Neural progenitor cell (in vitro differentiated cells): ENCODE measurements around the gene LIN54. TPM values are rescaled to one million over a fixed set of nuclear protein-coding genes. Genes with fewer than 3 reads are reported as not detected.

Experiments
- DNase-seq: peaks from one replicate; pipeline ENCODE4 v3.0.0-alpha.2; 2016; ENCODE audit warnings: low spot score
- H2AFZ ChIP-seq: fragments of 200-600 bp; sonication (generic); replicated peaks from 2 replicates; pipeline ENCODE4 v1.6.1; 2016; ENCODE audit warnings: antibody characterized with exemption
- H3F3A ChIP-seq: fragments of 200-600 bp; sonication (generic); 2 replicates; pipeline ENCODE4 v1.6.1; 2016; ENCODE audit warnings: antibody characterized with exemption, low read depth
- H3K27ac ChIP-seq: fragments of 200-600 bp; sonication (generic); 2 replicates; pipeline ENCODE4 v1.5.1; 2016; ENCODE audit warnings: mild to moderate bottlenecking
- H3K27me3 ChIP-seq: fragments of 200-600 bp; sonication (generic); 2 replicates; pipeline ENCODE4 v1.6.1; 2016; ENCODE audit warnings: mild to moderate bottlenecking, moderate library complexity
- H3K36me3 ChIP-seq: fragments of 200-600 bp; sonication (generic); 2 replicates; pipeline ENCODE4 v1.5.1; 2016
- H3K4me1 ChIP-seq: fragments of 200-600 bp; sonication (generic); 2 replicates; pipeline ENCODE4 v1.6.1; 2016; ENCODE audit warnings: mixed run types
- H3K4me2 ChIP-seq: fragments of 200-600 bp; sonication (generic); 2 replicates; pipeline ENCODE4 v1.6.1; 2016
- H3K4me3 ChIP-seq: fragments of 200-600 bp; sonication (generic); 2 replicates; pipeline ENCODE4 v1.5.1; 2016
- H3K79me2 ChIP-seq: fragments of 200-600 bp; sonication (generic); 2 replicates; pipeline ENCODE4 v1.6.1; 2016; ENCODE audit warnings: low read depth
- H3K9ac ChIP-seq: fragments of 200-600 bp; sonication (generic); 2 replicates; pipeline ENCODE4 v1.6.1; 2016
- H3K9me3 ChIP-seq: fragments of 200-600 bp; sonication (generic); 2 replicates; pipeline ENCODE4 v1.5.1; 2016; ENCODE audit warnings: low read depth
- H4K20me1 ChIP-seq: fragments of 200-600 bp; sonication (generic); 2 replicates; pipeline ENCODE4 v1.6.1; 2016; ENCODE audit warnings: low read depth
- H3K27ac Mint-ChIP-seq: 3 replicates; pipeline ENCODE4 v1.8.0; 2021; ENCODE audit warnings: mixed read lengths
- H3K27me3 Mint-ChIP-seq: 2 replicates; pipeline ENCODE4 v1.8.0; 2022; ENCODE audit warnings: low read depth, mild to moderate bottlenecking, inconsistent platforms, moderate library complexity, mixed read lengths; ENCODE audit not compliant: insufficient read depth
- H3K36me3 Mint-ChIP-seq: 3 replicates; pipeline ENCODE4 v1.8.0; 2021; ENCODE audit warnings: mixed read lengths
- H3K4me1 Mint-ChIP-seq: 3 replicates; pipeline ENCODE4 v1.8.0; 2021; ENCODE audit warnings: mixed read lengths
- H3K4me3 Mint-ChIP-seq: 3 replicates; pipeline ENCODE4 v1.8.0; 2021; ENCODE audit warnings: mild to moderate bottlenecking, moderate library complexity, mixed read lengths
- H3K9me3 Mint-ChIP-seq: 3 replicates; pipeline ENCODE4 v1.8.0; 2020; ENCODE audit warnings: mixed read lengths
- CTCF ChIP-seq: fragments of 200-600 bp; sonication (generic); IDR thresholded peaks from 2 replicates; pipeline ENCODE4 v1.5.1; 2017; ENCODE audit warnings: antibody characterized with exemption, mild to moderate bottlenecking
- EZH2 ChIP-seq: fragments of 200-600 bp; sonication (generic); IDR thresholded peaks from 2 replicates; pipeline ENCODE4 v1.6.1; 2017; ENCODE audit warnings: antibody characterized with exemption, mild to moderate bottlenecking, moderate library complexity
- EZH2phosphoT487 ChIP-seq: fragments of 200-600 bp; sonication (generic); IDR thresholded peaks from 2 replicates; pipeline ENCODE4 v1.6.1; 2017; ENCODE audit warnings: antibody characterized with exemption
- total RNA-seq: library from RNA; depleted of rRNA; stranded (reverse); fragments of >200 nt; gene quantifications from 2 replicates; pipeline ENCODE4 v1.2.3, GENCODE V29; 2015; ENCODE audit warnings: low replicate concordance

LIN54 gene
- total RNA-seq, 1 donor from 2014 or later = 27.4 TPM

DNA sequence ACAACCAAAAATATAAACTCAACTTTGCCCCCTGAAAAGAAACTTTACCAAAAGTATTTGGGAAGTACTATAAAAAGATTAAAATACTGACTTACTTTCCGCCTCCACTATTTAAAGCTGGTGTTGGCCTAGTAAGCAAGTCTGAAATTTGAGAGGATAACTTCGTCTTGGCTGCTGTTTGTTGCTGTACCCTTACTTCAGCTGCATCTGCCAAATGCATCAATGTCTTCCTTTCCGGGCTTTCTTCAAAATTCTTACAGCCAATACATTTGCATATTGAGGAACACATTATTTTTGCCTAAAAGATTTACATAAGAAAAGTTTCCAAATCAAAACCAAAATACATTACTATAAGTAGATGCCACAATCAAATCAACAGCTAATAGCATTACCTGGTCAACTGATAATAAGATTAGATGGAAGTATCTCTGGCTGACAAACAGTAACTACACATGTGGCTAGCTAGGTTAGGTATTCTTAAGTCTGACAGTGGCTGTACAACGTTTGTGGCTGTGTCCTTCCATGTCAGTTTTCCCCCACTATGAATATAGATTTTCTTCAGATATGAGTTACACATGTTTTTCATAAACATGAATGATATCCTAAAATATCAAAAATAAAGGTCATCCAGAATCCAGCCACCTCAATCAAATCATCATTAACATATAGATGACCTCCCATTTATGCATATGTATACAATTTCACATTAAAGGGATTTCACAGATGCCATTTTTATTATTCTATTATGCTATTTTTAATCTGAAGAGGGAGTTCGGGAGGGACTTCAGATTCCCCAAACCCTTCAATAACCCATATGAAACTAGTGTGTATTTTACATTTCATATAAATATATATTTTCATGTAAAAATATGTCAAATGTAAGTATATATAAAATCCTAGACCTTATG, 79.5 kb downstream of the LIN54 start:
- no peaks in the 10 kb centered on the region for H3K79me2 ChIP-seq
- H3K36me3 ChIP-seq = peaks cover 15% of the 10 kb centered on the region
- no peak overlapping the region for H3K9ac ChIP-seq
- H3K27me3 ChIP-seq = no peaks in the 10 kb centered on the region
- no peak overlapping the region for H3K4me3 Mint-ChIP-seq
- H3K27ac Mint-ChIP-seq = no peak overlapping the region
- no peak overlapping the region for H3K27ac ChIP-seq
- H3K9me3 Mint-ChIP-seq = no peaks in the 10 kb centered on the region
- no peak overlapping the region for H2AFZ ChIP-seq
- no peaks in the 10 kb centered on the region for H3K27me3 Mint-ChIP-seq
- TF ChIP-seq EZH2phosphoT487 (no peak), EZH2 (no peak), CTCF (no peak)
- H3K36me3 Mint-ChIP-seq = peaks cover 19% of the 10 kb centered on the region
- H3K4me1 Mint-ChIP-seq = no peaks in the 10 kb centered on the region
- H3K4me2 ChIP-seq = no peak overlapping the region
- H3F3A ChIP-seq = no peaks in the 10 kb centered on the region
- no peaks in the 10 kb centered on the region for H4K20me1 ChIP-seq
- no peaks in the 10 kb centered on the region for H3K4me1 ChIP-seq
- H3K9me3 ChIP-seq = no peaks in the 10 kb centered on the region
- DNase-seq = no peak
- H3K4me3 ChIP-seq = no peak overlapping the region

DNA sequence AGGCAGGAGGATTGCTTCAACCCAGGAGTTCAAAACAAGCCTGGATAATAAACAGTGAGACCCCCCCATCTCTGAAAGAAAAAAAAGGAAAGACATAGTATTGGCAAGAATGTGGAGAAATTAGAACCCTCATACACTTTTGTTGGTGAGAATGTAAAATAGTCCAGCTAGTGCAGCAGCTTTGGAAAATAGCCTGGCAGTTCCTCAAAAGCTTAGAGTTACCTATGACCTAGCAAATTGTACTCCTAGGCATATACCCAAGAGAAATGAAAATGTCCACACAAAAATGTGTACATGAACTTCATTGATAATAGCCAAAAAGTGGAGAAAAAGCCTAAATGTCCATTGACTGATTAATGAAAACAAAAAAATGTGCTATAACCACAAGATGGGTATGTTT, 88.8 kb downstream of the LIN54 start:
- Mint-ChIP-seq H3K36me3 (peaks cover 3% of the 10 kb centered on the region), H3K4me3 (no peak overlapping the region), H3K27me3 (no peaks in the 10 kb centered on the region), H3K27ac (no peak overlapping the region), H3K4me1 (no peaks in the 10 kb centered on the region), H3K9me3 (no peaks in the 10 kb centered on the region)
- DNase-seq = no peak
- H3K4me2 ChIP-seq = no peak overlapping the region
- no peak for TF ChIP-seq EZH2phosphoT487
- no peak for TF ChIP-seq CTCF
- no peak for TF ChIP-seq EZH2
- H3K79me2 ChIP-seq = no peaks in the 10 kb centered on the region
- peaks cover 22% of the 10 kb centered on the region for H3K36me3 ChIP-seq
- no peak overlapping the region for H2AFZ ChIP-seq
- no peaks in the 10 kb centered on the region for H3F3A ChIP-seq
- no peaks in the 10 kb centered on the region for H3K27me3 ChIP-seq
- H3K27ac ChIP-seq = no peak overlapping the region
- no peak overlapping the region for H3K4me3 ChIP-seq
- H3K9ac ChIP-seq = no peak overlapping the region
- no peaks in the 10 kb centered on the region for H3K9me3 ChIP-seq
- H3K4me1 ChIP-seq = no peaks in the 10 kb centered on the region
- no peaks in the 10 kb centered on the region for H4K20me1 ChIP-seq

GRCh38 chr4:82919386-82919785, 91.2 kb downstream of the LIN54 start:
- TF ChIP-seq CTCF (no peak), EZH2phosphoT487 (no peak), EZH2 (no peak)
- Histone ChIP-seq H2AFZ (no peak overlapping the region), H3K79me2 (no peaks in the 10 kb centered on the region), H4K20me1 (no peaks in the 10 kb centered on the region), H3K36me3 (peaks cover 19% of the 10 kb centered on the region), H3K27me3 (no peaks in the 10 kb centered on the region), H3K4me3 (no peak overlapping the region), H3K9ac (no peak overlapping the region), H3K27ac (no peak overlapping the region), H3F3A (no peaks in the 10 kb centered on the region), H3K4me1 (no peaks in the 10 kb centered on the region), H3K9me3 (no peaks in the 10 kb centered on the region), H3K4me2 (no peak overlapping the region)
- Mint-ChIP-seq H3K27ac (no peak overlapping the region), H3K4me1 (no peaks in the 10 kb centered on the region), H3K36me3 (peaks cover 5% of the 10 kb centered on the region), H3K27me3 (no peaks in the 10 kb centered on the region), H3K9me3 (no peaks in the 10 kb centered on the region), H3K4me3 (no peak overlapping the region)
- DNase-seq = no peak
